Measurements from ENCODE around the gene HELQ.
A peak's percentile ranks its signal among the peaks of the same experiment; 100 is the strongest.

The HELQ gene

GRCh38 chr4:83484500-83485461 is 29.2 kb upstream of the HELQ start, which contains the start of gene ABRAXAS1:
ABRAXAS1 (minus strand) TSS chr4:83485100; CDS start chr4:83485072, 28 bp downstream.
- no peak for TF ChIP-seq CTCF (IDR thresholded peaks at IDR 0.05)
- Histone ChIP-seq H3K36me3 (peaks cover 3% of the 10 kb centered on the region), H3K9me3 (no peaks in the 10 kb centered on the region), H3K27me3 (no peaks in the 10 kb centered on the region), H3K4me3 (ENCODE audit: low read depth in 1 of 2, low read length in 1 of 2) (peak within 1 kb of the TSS; percentile 70 to 100), H3K4me1 (ENCODE audit: control insufficient read depth in 1 of 2, insufficient read depth in 1 of 2, low read depth in 1 of 2, low read length in 1 of 2) (peaks cover 21 to 22% of the 10 kb centered on the region in 2 experiments), H3K27ac (peak within 1 kb of the TSS; percentile 95)

- H3K9me3 ChIP-seq = no peaks in the 10 kb centered on the region
- no peak overlapping the region for H3K27ac ChIP-seq
- TF ChIP-seq CTCF (IDR thresholded peaks at IDR 0.05) = no peak
- H3K36me3 ChIP-seq = peaks cover 34% of the 10 kb centered on the region
- no peaks in the 10 kb centered on the region for H3K27me3 ChIP-seq
- no peaks in the 10 kb centered on the region for H3K4me1 ChIP-seq (ENCODE audit: control insufficient read depth in 1 of 2, insufficient read depth in 1 of 2, low read depth in 1 of 2, low read length in 1 of 2)
- H3K4me3 ChIP-seq (ENCODE audit: low read depth in 1 of 2, low read length in 1 of 2) = no peak overlapping the region
Measured at GRCh38 chr4:83473966-83474365, 18.3 kb upstream of the HELQ start.

GRCh38 chr4:83473423-83473822 is 17.8 kb upstream of the HELQ start:
- Histone ChIP-seq H3K27me3 (no peaks in the 10 kb centered on the region), H3K27ac (no peak overlapping the region), H3K4me1 (ENCODE audit: control insufficient read depth in 1 of 2, insufficient read depth in 1 of 2, low read depth in 1 of 2, low read length in 1 of 2) (no peaks in the 10 kb centered on the region), H3K9me3 (no peaks in the 10 kb centered on the region), H3K36me3 (peaks cover 39% of the 10 kb centered on the region), H3K4me3 (ENCODE audit: low read depth in 1 of 2, low read length in 1 of 2) (no peak overlapping the region)
- no peak for TF ChIP-seq CTCF (IDR thresholded peaks at IDR 0.05)

GRCh38 chr4:83456184-83456501 is 520 bp upstream of the HELQ start:
- Histone ChIP-seq H3K27ac (peak overlapping the region; percentile 92), H3K27me3 (no peaks in the 10 kb centered on the region), H3K36me3 (peaks cover 28% of the 10 kb centered on the region), H3K9me3 (no peaks in the 10 kb centered on the region), H3K4me3 (ENCODE audit: low read depth in 1 of 2, low read length in 1 of 2) (peak overlapping the region; percentile 80 to 98), H3K4me1 (ENCODE audit: control insufficient read depth in 1 of 2, insufficient read depth in 1 of 2, low read depth in 1 of 2, low read length in 1 of 2) (peaks cover 20 to 23% of the 10 kb centered on the region in 2 experiments)
- no peak for TF ChIP-seq CTCF (IDR thresholded peaks at IDR 0.05)

- Histone ChIP-seq H3K4me3 (ENCODE audit: low read depth in 1 of 2, low read length in 1 of 2) (peak overlapping the region; percentile 80 to 98), H3K9me3 (no peaks in the 10 kb centered on the region)
- TF ChIP-seq CTCF (IDR thresholded peaks at IDR 0.05) = no peak
Measured at GRCh38 chr4:83454686-83455085, 937 bp downstream of the HELQ start.

More at GRCh38 chr4:83454686-83455085, 937 bp downstream of the HELQ start:
- H3K4me1 ChIP-seq (ENCODE audit: control insufficient read depth in 1 of 2, insufficient read depth in 1 of 2, low read depth in 1 of 2, low read length in 1 of 2) = peaks cover 20 to 23% of the 10 kb centered on the region in 2 experiments
- peaks cover 13% of the 10 kb centered on the region for H3K36me3 ChIP-seq
- no peaks in the 10 kb centered on the region for H3K27me3 ChIP-seq
- H3K27ac ChIP-seq = peak overlapping the region; percentile 92

Measured in neutrophil (primary cell).